Measurements from ENCODE around the gene FUT3. TPM values are rescaled to one million over a fixed set of nuclear protein-coding genes. Genes with fewer than 3 reads are reported as not detected.
"Not testable (repeated sequence)": the region's sequence is repeated elsewhere in the genome, so short reads cannot be mapped to it uniquely, and the experiment has no call there.

The FUT3 gene
- polyA plus RNA-seq, 3 donors: not detected

- Histone ChIP-seq H3K9ac (ENCODE audit: insufficient read depth, low read length, poor library complexity, severe bottlenecking) (no peak overlapping the region), H3K4me3 (replicated peaks in 1 of 3; ENCODE audit: low read depth in 2 of 3, low read length in 3 of 3) (no peak overlapping the region)
Measured at GRCh38 chr19:5889288-5889971, 38.2 kb upstream of the FUT3 start.

GRCh38 chr19:5884065-5884811, 33.0 kb upstream of the FUT3 start:
- H4K20me1 ChIP-seq (ENCODE audit: insufficient read depth, low read length); H3K79me2 ChIP-seq (ENCODE audit: insufficient read depth, low read length); H3K9me3 Mint-ChIP-seq; H3K36me3 ChIP-seq (replicated peaks in 1 of 2; ENCODE audit: control insufficient read depth in 1 of 2, insufficient read depth in 2 of 2, low read length in 2 of 2); H3K27ac ChIP-seq (ENCODE audit: low read depth in 1 of 2, low read length in 2 of 2); H3K4me1 Mint-ChIP-seq; H3K4me2 ChIP-seq (replicated peaks; ENCODE audit: extremely low read depth, low read length, poor library complexity, severe bottlenecking); H3K9me3 ChIP-seq (replicated peaks in 1 of 2; ENCODE audit: control insufficient read depth in 1 of 2, insufficient read depth in 1 of 2, low read length in 2 of 2); H3K27ac Mint-ChIP-seq; H3K9ac ChIP-seq (ENCODE audit: insufficient read depth, low read length, poor library complexity, severe bottlenecking); H3K36me3 Mint-ChIP-seq; H3K4me1 ChIP-seq (ENCODE audit: control insufficient read depth in 1 of 2, insufficient read depth in 2 of 2, low read length in 2 of 2); intact Hi-C loops (cut with micrococcal nuclease); H3K27me3 ChIP-seq (ENCODE audit: control insufficient read depth in 2 of 2, insufficient read depth in 2 of 2, low read length in 2 of 2); H3K4me3 ChIP-seq (replicated peaks in 1 of 3; ENCODE audit: low read depth in 2 of 3, low read length in 3 of 3); H2AFZ ChIP-seq (ENCODE audit: insufficient read depth, low read depth, low read length, poor library complexity, severe bottlenecking); H3K4me3 Mint-ChIP-seq: not testable (repeated sequence)
- WGBS (ENCODE audit: insufficient coverage): 100% methylated on average over 3 of the region's 11 CpGs
- peaks cover 17 to 27% (median 23%) of the 10 kb centered on the region in 3 donors for H3K27me3 Mint-ChIP-seq (ENCODE audit: low read depth in 3 of 3)
- peak in 1 of 3 donors; percentile 21 for DNase-seq

More at GRCh38 chr19:5889288-5889971, 38.2 kb upstream of the FUT3 start:
- H3K36me3 ChIP-seq (replicated peaks in 1 of 2; ENCODE audit: control insufficient read depth in 1 of 2, insufficient read depth in 2 of 2, low read length in 2 of 2): peaks cover 3% of the 10 kb centered on the region in 2 donors
- Mint-ChIP-seq H3K9me3 (peaks cover 0 to 4% (median 0%) of the 10 kb centered on the region in 7 donors), H3K36me3 (peaks cover 0 to under 1% of the 10 kb centered on the region in 2 donors), H3K27ac (peak overlapping the region in 2 of 7 donors; percentile 4 to 31), H3K4me1 (peaks cover 2% of the 10 kb centered on the region), H3K27me3 (ENCODE audit: low read depth in 3 of 3) (peaks cover 22 to 41% (median 24%) of the 10 kb centered on the region in 3 donors), H3K4me3 (peak overlapping the region in 1 of 2 donors; percentile 64)
- no peak overlapping the region for H2AFZ ChIP-seq (ENCODE audit: insufficient read depth, low read depth, low read length, poor library complexity, severe bottlenecking)
- no peaks in the 10 kb centered on the region for H3K9me3 ChIP-seq (replicated peaks in 1 of 2; ENCODE audit: control insufficient read depth in 1 of 2, insufficient read depth in 1 of 2, low read length in 2 of 2)
- intact Hi-C loops (cut with micrococcal nuclease): no loop called here
- peaks cover 0 to 14% of the 10 kb centered on the region in 2 donors for H3K27me3 ChIP-seq (ENCODE audit: control insufficient read depth in 2 of 2, insufficient read depth in 2 of 2, low read length in 2 of 2)
- TF ChIP-seq CTCF (IDR thresholded peaks at IDR 0.05): no peak
- H3K79me2 ChIP-seq (ENCODE audit: insufficient read depth, low read length): no peaks in the 10 kb centered on the region
- no peaks in the 10 kb centered on the region for H3K4me1 ChIP-seq (ENCODE audit: control insufficient read depth in 1 of 2, insufficient read depth in 2 of 2, low read length in 2 of 2)
- H3K27ac ChIP-seq (ENCODE audit: low read depth in 1 of 2, low read length in 2 of 2): no peak overlapping the region
- 66% methylated on average over 13 of the region's 17 CpGs for WGBS (ENCODE audit: insufficient coverage)
- H3K4me2 ChIP-seq (replicated peaks; ENCODE audit: extremely low read depth, low read length, poor library complexity, severe bottlenecking): no peak overlapping the region
- no peaks in the 10 kb centered on the region for H4K20me1 ChIP-seq (ENCODE audit: insufficient read depth, low read length)
- no peak for DNase-seq

- H2AFZ ChIP-seq (ENCODE audit: insufficient read depth, low read depth, low read length, poor library complexity, severe bottlenecking); H3K36me3 Mint-ChIP-seq; DNase-seq; H3K27ac ChIP-seq (ENCODE audit: low read depth in 1 of 2, low read length in 2 of 2); H3K9me3 ChIP-seq (replicated peaks in 1 of 2; ENCODE audit: control insufficient read depth in 1 of 2, insufficient read depth in 1 of 2, low read length in 2 of 2); H3K4me1 Mint-ChIP-seq; H3K4me3 Mint-ChIP-seq; H3K4me1 ChIP-seq (ENCODE audit: control insufficient read depth in 1 of 2, insufficient read depth in 2 of 2, low read length in 2 of 2); H3K4me2 ChIP-seq (replicated peaks; ENCODE audit: extremely low read depth, low read length, poor library complexity, severe bottlenecking); H3K36me3 ChIP-seq (replicated peaks in 1 of 2; ENCODE audit: control insufficient read depth in 1 of 2, insufficient read depth in 2 of 2, low read length in 2 of 2); intact Hi-C loops (cut with micrococcal nuclease); H4K20me1 ChIP-seq (ENCODE audit: insufficient read depth, low read length); H3K79me2 ChIP-seq (ENCODE audit: insufficient read depth, low read length); H3K27ac Mint-ChIP-seq; H3K9ac ChIP-seq (ENCODE audit: insufficient read depth, low read length, poor library complexity, severe bottlenecking); H3K27me3 ChIP-seq (ENCODE audit: control insufficient read depth in 2 of 2, insufficient read depth in 2 of 2, low read length in 2 of 2); H3K4me3 ChIP-seq (replicated peaks in 1 of 3; ENCODE audit: low read depth in 2 of 3, low read length in 3 of 3); H3K9me3 Mint-ChIP-seq: not testable (repeated sequence)
- WGBS (ENCODE audit: insufficient coverage): 74% methylated on average over 3 of the region's 13 CpGs
- peaks cover 18 to 29% (median 27%) of the 10 kb centered on the region in 3 donors for H3K27me3 Mint-ChIP-seq (ENCODE audit: low read depth in 3 of 3)
Measured at GRCh38 chr19:5883157-5883873, 32.1 kb upstream of the FUT3 start.
